HL-60 (cell line): ENCODE measurements around the gene MAP4.

Source experiments
- DNase-seq, 2 experiments: peaks; one replicate each; pipeline ENCODE4 v3.0.0-alpha.2; 2010 to 2020; ENCODE audit warnings: low read depth in 1 of 2, low spot score in 1 of 2
- H3K27ac ChIP-seq: fragments of 250-450 bp; sonication (Bioruptor Pico); replicated peaks from 2 replicates; pipeline ENCODE4 v1.5.1; 2020; ENCODE audit warnings: mild to moderate bottlenecking, moderate library complexity
- H3K27me3 ChIP-seq: fragments of 250-450 bp; sonication (Bioruptor Pico); 2 replicates; pipeline ENCODE4 v1.5.1; 2021; ENCODE audit warnings: mild to moderate bottlenecking, moderate library complexity; ENCODE audit not compliant: insufficient read depth, poor library complexity, severe bottlenecking
- H3K4me3 ChIP-seq: replicated peaks from 2 replicates; pipeline ENCODE4 v1.5.1; 2011; ENCODE audit warnings: mild to moderate bottlenecking, control low read depth, low read length; ENCODE audit not compliant: insufficient read depth
- CTCF ChIP-seq: IDR thresholded peaks from one replicate; pipeline ENCODE4 v1.5.1; 2011; ENCODE audit warnings: low read length, control low read depth, inconsistent platforms; ENCODE audit not compliant: insufficient read depth
- GABPA ChIP-seq: IDR thresholded peaks from 2 replicates; pipeline ENCODE4 v1.6.1; 2012; ENCODE audit warnings: low read depth
- POLR2AphosphoS5 ChIP-seq: IDR thresholded peaks from 2 replicates; pipeline ENCODE4 v1.6.1; 2012; ENCODE audit warnings: low read depth
- SPI1 ChIP-seq: IDR thresholded peaks from 2 replicates; pipeline ENCODE4 v1.6.1; 2012; ENCODE audit warnings: low read depth, mild to moderate bottlenecking, borderline replicate concordance
- TF ChIP-seq, protein P1 (sequence below): IDR thresholded peaks from 2 replicates; pipeline ENCODE4 v1.6.1; 2012; ENCODE audit warnings: low read depth; ENCODE audit not compliant: insufficient replicate concordance

Gene MAP4

DNA sequence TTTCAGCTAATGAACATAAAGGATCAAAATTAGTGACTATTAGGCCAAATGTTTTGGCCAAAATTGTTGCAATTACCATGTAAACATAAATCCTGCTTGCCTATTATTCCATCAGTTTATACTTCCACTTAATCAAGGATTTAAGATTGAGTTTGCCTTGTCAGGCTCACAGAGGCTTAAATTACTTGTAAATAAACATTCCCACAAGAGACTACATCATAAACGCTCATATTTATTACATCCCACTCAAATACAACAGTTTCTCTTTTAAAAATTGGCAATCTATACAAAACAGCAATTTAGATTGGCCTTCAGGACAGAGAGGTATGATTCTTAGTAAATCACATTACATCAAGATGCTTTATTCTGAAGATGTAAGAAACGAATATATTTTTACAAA, 9.9 kb upstream of the MAP4 start:
- H3K4me3 ChIP-seq, result no peak overlapping the region
- TF ChIP-seq GABPA (no peak), CTCF (no peak), POLR2AphosphoS5 (no peak), SPI1 (no peak)
- TF ChIP-seq, protein P1, sequence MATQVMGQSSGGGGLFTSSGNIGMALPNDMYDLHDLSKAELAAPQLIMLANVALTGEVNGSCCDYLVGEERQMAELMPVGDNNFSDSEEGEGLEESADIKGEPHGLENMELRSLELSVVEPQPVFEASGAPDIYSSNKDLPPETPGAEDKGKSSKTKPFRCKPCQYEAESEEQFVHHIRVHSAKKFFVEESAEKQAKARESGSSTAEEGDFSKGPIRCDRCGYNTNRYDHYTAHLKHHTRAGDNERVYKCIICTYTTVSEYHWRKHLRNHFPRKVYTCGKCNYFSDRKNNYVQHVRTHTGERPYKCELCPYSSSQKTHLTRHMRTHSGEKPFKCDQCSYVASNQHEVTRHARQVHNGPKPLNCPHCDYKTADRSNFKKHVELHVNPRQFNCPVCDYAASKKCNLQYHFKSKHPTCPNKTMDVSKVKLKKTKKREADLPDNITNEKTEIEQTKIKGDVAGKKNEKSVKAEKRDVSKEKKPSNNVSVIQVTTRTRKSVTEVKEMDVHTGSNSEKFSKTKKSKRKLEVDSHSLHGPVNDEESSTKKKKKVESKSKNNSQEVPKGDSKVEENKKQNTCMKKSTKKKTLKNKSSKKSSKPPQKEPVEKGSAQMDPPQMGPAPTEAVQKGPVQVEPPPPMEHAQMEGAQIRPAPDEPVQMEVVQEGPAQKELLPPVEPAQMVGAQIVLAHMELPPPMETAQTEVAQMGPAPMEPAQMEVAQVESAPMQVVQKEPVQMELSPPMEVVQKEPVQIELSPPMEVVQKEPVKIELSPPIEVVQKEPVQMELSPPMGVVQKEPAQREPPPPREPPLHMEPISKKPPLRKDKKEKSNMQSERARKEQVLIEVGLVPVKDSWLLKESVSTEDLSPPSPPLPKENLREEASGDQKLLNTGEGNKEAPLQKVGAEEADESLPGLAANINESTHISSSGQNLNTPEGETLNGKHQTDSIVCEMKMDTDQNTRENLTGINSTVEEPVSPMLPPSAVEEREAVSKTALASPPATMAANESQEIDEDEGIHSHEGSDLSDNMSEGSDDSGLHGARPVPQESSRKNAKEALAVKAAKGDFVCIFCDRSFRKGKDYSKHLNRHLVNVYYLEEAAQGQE, result no peak
- no peak overlapping the region for H3K27ac ChIP-seq
- no peak for DNase-seq
- H3K27me3 ChIP-seq, result no peaks in the 10 kb centered on the region

DNA sequence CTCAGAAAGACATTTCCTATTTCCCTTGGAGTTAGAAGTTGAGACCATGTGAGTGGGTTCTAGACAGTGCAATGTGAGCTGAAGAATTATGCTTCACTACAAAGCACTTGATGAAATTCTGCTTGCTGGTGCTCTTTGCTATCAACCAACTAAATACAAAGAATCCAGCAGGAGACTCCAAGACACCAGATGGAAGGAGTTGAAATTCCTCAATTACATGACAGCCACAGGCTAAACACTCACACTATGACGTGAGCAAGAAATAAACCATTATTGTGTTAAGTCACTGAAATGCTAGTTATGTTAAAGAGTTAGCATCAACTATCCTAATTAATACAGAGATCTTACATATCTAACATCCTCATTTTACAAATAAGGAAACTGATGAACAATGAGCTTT, 8.2 kb upstream of the MAP4 start:
- TF ChIP-seq CTCF (no peak), GABPA (no peak), SPI1 (no peak), POLR2AphosphoS5 (no peak)
- TF ChIP-seq, protein P1, result no peak
- DNase-seq, result no peak
- no peaks in the 10 kb centered on the region for H3K27me3 ChIP-seq
- H3K27ac ChIP-seq, result no peak overlapping the region
- H3K4me3 ChIP-seq, result no peak overlapping the region

GRCh38 chr3:48023377-48023776, 7.2 kb upstream of the MAP4 start:
- no peak overlapping the region for H3K27ac ChIP-seq
- H3K4me3 ChIP-seq, result no peak overlapping the region
- DNase-seq, result no peak
- H3K27me3 ChIP-seq, result no peaks in the 10 kb centered on the region
- TF ChIP-seq SPI1 (no peak), POLR2AphosphoS5 (no peak), GABPA (no peak), CTCF (no peak)
- TF ChIP-seq, protein P1, result no peak
